ENCODE data around the gene ZDHHC14. TPM values are rescaled to one million over a fixed set of nuclear protein-coding genes. Genes with fewer than 3 reads are reported as not detected.
"Not testable (repeated sequence)": the region's sequence is repeated elsewhere in the genome, so short reads cannot be mapped to it uniquely, and the experiment has no call there.

ZDHHC14 gene
- total RNA-seq, 1 donor from 2014 or later, result 6.8 TPM

- Histone ChIP-seq H3K4me3 (ENCODE audit: low read length in 3 of 3) (no peak overlapping the region), H3K27me3 (ENCODE audit: control insufficient read depth in 3 of 3, insufficient read depth in 3 of 3, low read length in 3 of 3) (no peaks in the 10 kb centered on the region), H3K9me3 (ENCODE audit: control insufficient read depth in 3 of 3, low read length in 3 of 3) (no peaks in the 10 kb centered on the region), H3K9ac (ENCODE audit: low read depth in 1 of 3, low read length in 3 of 3) (no peak overlapping the region), H3K4me1 (ENCODE audit: control insufficient read depth in 3 of 3, insufficient read depth in 3 of 3, low read length in 3 of 3) (peaks cover 5 to 11% (median 7%) of the 10 kb centered on the region in 3 donors), H3K27ac (ENCODE audit: low read depth, low read length) (no peak overlapping the region), H3K36me3 (ENCODE audit: control insufficient read depth in 3 of 3, insufficient read depth in 3 of 3, low read length in 3 of 3) (no peaks in the 10 kb centered on the region)
These were observed 189.1 kb downstream of the ZDHHC14 start for GRCh38 chr6:157570104-157570503.

DNA sequence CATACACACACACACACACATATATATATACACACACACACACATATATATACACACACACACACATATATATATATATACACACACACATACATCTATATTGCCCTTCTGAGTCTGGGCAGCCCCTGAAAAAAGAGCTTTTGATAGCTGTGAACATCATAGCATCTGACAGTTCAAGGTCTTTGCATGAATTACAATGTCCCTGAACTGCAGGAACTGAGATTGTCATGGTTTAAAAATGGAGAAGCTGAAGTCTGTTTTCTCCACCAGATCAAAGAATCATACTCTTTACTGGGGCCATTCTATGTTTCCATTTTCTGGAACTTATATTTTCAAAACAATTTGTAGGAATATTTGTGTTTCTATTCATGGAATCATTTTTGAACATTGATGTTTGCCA is 189.8 kb downstream of the ZDHHC14 start:
- Histone ChIP-seq H3K4me3 (ENCODE audit: low read length in 3 of 3) (no peak overlapping the region), H3K9me3 (ENCODE audit: control insufficient read depth in 3 of 3, low read length in 3 of 3) (no peaks in the 10 kb centered on the region), H3K27ac (ENCODE audit: low read depth, low read length) (no peak overlapping the region), H3K36me3 (ENCODE audit: control insufficient read depth in 3 of 3, insufficient read depth in 3 of 3, low read length in 3 of 3) (no peaks in the 10 kb centered on the region), H3K4me1 (ENCODE audit: control insufficient read depth in 3 of 3, insufficient read depth in 3 of 3, low read length in 3 of 3) (peaks cover 10 to 15% (median 14%) of the 10 kb centered on the region in 3 donors), H3K9ac (ENCODE audit: low read depth in 1 of 3, low read length in 3 of 3) (no peak overlapping the region), H3K27me3 (ENCODE audit: control insufficient read depth in 3 of 3, insufficient read depth in 3 of 3, low read length in 3 of 3) (no peaks in the 10 kb centered on the region)

DNA sequence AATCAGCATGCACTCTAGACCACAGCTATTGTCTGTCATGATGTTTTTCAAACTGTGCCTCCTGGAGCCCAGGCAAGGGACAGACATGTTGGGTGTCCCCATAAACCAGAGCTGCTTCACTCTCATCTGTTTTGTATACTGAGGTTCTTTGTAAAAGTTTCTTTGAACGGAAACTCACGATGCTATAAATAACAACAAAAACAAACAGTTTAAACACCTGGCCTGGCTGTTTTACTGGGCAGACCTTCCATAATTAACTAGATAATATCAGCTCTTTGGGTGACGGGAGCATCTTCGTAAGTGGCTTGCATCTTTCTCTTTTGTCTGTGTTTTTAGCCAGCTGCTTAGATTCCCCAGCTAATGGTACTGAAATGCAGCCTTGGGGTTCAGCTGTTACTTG is 190.3 kb downstream of the ZDHHC14 start:
- Histone ChIP-seq H3K27me3 (ENCODE audit: control insufficient read depth in 3 of 3, insufficient read depth in 3 of 3, low read length in 3 of 3) (no peaks in the 10 kb centered on the region), H3K36me3 (ENCODE audit: control insufficient read depth in 3 of 3, insufficient read depth in 3 of 3, low read length in 3 of 3) (no peaks in the 10 kb centered on the region), H3K9ac (ENCODE audit: low read depth in 1 of 3, low read length in 3 of 3) (no peak overlapping the region), H3K27ac (ENCODE audit: low read depth, low read length) (no peak overlapping the region), H3K9me3 (ENCODE audit: control insufficient read depth in 3 of 3, low read length in 3 of 3) (no peaks in the 10 kb centered on the region), H3K4me1 (ENCODE audit: control insufficient read depth in 3 of 3, insufficient read depth in 3 of 3, low read length in 3 of 3) (peaks cover 10 to 15% (median 14%) of the 10 kb centered on the region in 3 donors), H3K4me3 (ENCODE audit: low read length in 3 of 3) (no peak overlapping the region)

GRCh38 chr6:157571950-157572349 is 191.0 kb downstream of the ZDHHC14 start:
- no peak overlapping the region for H3K9ac ChIP-seq (ENCODE audit: low read depth in 1 of 3, low read length in 3 of 3)
- no peak overlapping the region for H3K27ac ChIP-seq (ENCODE audit: low read depth, low read length)
- no peak overlapping the region for H3K4me3 ChIP-seq (ENCODE audit: low read length in 3 of 3)
- peaks cover 10 to 15% (median 14%) of the 10 kb centered on the region in 3 donors for H3K4me1 ChIP-seq (ENCODE audit: control insufficient read depth in 3 of 3, insufficient read depth in 3 of 3, low read length in 3 of 3)
- H3K27me3 ChIP-seq (ENCODE audit: control insufficient read depth in 3 of 3, insufficient read depth in 3 of 3, low read length in 3 of 3), result no peaks in the 10 kb centered on the region
- H3K9me3 ChIP-seq (ENCODE audit: control insufficient read depth in 3 of 3, low read length in 3 of 3), result no peaks in the 10 kb centered on the region
- no peaks in the 10 kb centered on the region for H3K36me3 ChIP-seq (ENCODE audit: control insufficient read depth in 3 of 3, insufficient read depth in 3 of 3, low read length in 3 of 3)

DNA sequence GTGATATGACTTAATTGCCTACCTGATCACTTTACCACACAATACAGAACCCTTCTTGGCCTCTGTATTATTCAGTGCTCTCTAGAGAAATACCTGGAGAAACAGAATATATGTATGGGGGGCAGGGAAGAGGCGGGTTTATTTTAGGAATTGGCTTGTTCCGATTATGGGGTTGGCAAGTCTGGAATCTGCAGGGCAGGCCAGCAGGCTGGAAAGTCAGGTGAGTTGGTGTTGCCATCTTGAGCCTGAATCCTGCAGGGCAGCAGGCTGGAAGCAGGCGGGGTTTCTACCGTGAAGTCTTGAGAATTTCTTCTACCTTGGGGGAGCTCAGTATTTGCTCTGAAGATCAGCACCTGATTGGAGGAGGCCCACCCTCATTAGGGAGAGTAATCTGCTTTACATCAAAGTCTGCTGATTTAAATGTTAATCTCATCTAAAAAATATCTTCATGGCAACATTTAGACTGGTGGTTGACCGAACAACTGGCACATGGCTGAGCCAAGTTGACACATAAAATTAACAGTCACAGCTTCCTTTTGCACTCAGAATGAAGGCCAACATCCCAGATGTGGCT is 193.9 kb downstream of the ZDHHC14 start:
- Histone ChIP-seq H3K4me3 (ENCODE audit: low read length in 3 of 3) (peak overlapping the region in 2 of 3 donors; percentile 22 to 41), H3K9me3 (ENCODE audit: control insufficient read depth in 3 of 3, low read length in 3 of 3) (no peaks in the 10 kb centered on the region), H3K27me3 (ENCODE audit: control insufficient read depth in 3 of 3, insufficient read depth in 3 of 3, low read length in 3 of 3) (no peaks in the 10 kb centered on the region), H3K9ac (ENCODE audit: low read depth in 1 of 3, low read length in 3 of 3) (peak overlapping the region in 1 of 3 donors; percentile 33), H3K36me3 (ENCODE audit: control insufficient read depth in 3 of 3, insufficient read depth in 3 of 3, low read length in 3 of 3) (no peaks in the 10 kb centered on the region), H3K4me1 (ENCODE audit: control insufficient read depth in 3 of 3, insufficient read depth in 3 of 3, low read length in 3 of 3) (peaks cover 10 to 15% (median 14%) of the 10 kb centered on the region in 3 donors), H3K27ac (ENCODE audit: low read depth, low read length) (no peak overlapping the region)

DNA sequence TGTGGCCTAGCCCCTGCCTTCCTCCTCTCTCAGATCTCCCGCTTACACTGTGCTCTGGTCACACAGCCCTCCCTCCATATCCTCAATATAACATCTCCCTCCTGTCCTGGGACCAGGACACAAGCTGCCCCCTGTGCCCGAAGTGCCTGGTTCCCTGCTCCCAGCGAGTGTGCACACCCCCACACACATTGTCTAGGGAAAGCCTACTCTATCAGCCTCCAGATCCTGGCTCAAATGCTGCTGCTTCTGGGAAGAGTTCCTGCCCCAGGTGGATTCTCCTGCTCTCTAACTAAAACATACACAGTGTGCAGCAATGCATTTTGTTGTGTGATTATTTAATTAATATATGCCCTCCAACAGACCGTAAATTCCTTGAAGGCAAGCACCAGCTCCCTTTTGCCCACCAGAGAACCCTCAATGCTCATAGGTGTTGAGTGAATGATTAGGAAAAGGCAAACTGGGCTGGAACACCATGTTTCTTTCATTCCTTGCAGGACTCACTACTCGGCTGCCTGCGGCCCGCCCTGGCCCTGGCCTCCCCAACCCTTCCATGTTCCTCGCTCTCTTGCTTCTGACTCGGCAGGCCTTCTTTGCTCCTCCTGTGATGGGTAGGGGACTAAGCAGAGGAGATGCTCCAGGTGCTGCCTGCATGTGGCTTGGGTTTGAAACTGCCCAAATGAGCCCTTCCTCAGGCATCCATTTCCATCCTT is 194.6 kb downstream of the ZDHHC14 start:
- Histone ChIP-seq H3K4me1 (ENCODE audit: control insufficient read depth in 3 of 3, insufficient read depth in 3 of 3, low read length in 3 of 3) (peaks cover 10 to 15% (median 14%) of the 10 kb centered on the region in 3 donors), H3K36me3 (ENCODE audit: control insufficient read depth in 3 of 3, insufficient read depth in 3 of 3, low read length in 3 of 3) (no peaks in the 10 kb centered on the region), H3K9ac (ENCODE audit: low read depth in 1 of 3, low read length in 3 of 3) (peak overlapping the region in 1 of 3 donors; percentile 33), H3K4me3 (ENCODE audit: low read length in 3 of 3) (no peak overlapping the region), H3K27me3 (ENCODE audit: control insufficient read depth in 3 of 3, insufficient read depth in 3 of 3, low read length in 3 of 3) (no peaks in the 10 kb centered on the region), H3K27ac (ENCODE audit: low read depth, low read length) (no peak overlapping the region), H3K9me3 (ENCODE audit: control insufficient read depth in 3 of 3, low read length in 3 of 3) (no peaks in the 10 kb centered on the region)

DNA sequence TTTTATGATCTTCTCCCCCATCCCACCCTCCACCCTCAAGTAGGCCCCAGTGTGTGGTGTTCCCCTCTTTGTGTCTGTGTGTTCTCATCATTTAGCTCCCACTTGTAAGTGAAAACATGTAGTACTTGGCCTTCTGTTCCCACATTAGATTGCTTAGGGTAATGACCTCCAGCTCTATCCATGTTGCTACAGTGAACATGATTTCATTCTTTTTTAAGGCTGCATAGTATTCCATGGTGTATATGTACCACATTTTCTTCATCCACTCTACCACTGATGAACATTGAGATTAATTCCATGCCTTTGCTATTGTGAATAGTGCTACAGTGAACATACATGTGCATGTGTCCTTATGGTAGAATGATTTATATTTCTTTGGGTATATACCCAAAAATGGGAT is 196.0 kb downstream of the ZDHHC14 start:
- not testable (repeated sequence) for H3K36me3 ChIP-seq (ENCODE audit: control insufficient read depth in 3 of 3, insufficient read depth in 3 of 3, low read length in 3 of 3); H3K4me3 ChIP-seq (ENCODE audit: low read length in 3 of 3); H3K9ac ChIP-seq (ENCODE audit: low read depth in 1 of 3, low read length in 3 of 3); H3K27ac ChIP-seq (ENCODE audit: low read depth, low read length); H3K9me3 ChIP-seq (ENCODE audit: control insufficient read depth in 3 of 3, low read length in 3 of 3); H3K27me3 ChIP-seq (ENCODE audit: control insufficient read depth in 3 of 3, insufficient read depth in 3 of 3, low read length in 3 of 3)
- peaks cover 10 to 14% (median 13%) of the 10 kb centered on the region in 3 donors for H3K4me1 ChIP-seq (ENCODE audit: control insufficient read depth in 3 of 3, insufficient read depth in 3 of 3, low read length in 3 of 3)

- not testable (repeated sequence) for H3K27ac ChIP-seq (ENCODE audit: low read depth, low read length); H3K27me3 ChIP-seq (ENCODE audit: control insufficient read depth in 3 of 3, insufficient read depth in 3 of 3, low read length in 3 of 3); H3K9ac ChIP-seq (ENCODE audit: low read depth in 1 of 3, low read length in 3 of 3); H3K36me3 ChIP-seq (ENCODE audit: control insufficient read depth in 3 of 3, insufficient read depth in 3 of 3, low read length in 3 of 3); H3K9me3 ChIP-seq (ENCODE audit: control insufficient read depth in 3 of 3, low read length in 3 of 3); H3K4me3 ChIP-seq (ENCODE audit: low read length in 3 of 3)
- H3K4me1 ChIP-seq (ENCODE audit: control insufficient read depth in 3 of 3, insufficient read depth in 3 of 3, low read length in 3 of 3), result peaks cover 10 to 14% (median 11%) of the 10 kb centered on the region in 3 donors
These were observed 197.5 kb downstream of the ZDHHC14 start for GRCh38 chr6:157578527-157578926.

GRCh38 chr6:157579467-157580031 is 198.6 kb downstream of the ZDHHC14 start:
- H3K9ac ChIP-seq (ENCODE audit: low read depth in 1 of 3, low read length in 3 of 3), result no peak overlapping the region
- no peaks in the 10 kb centered on the region for H3K36me3 ChIP-seq (ENCODE audit: control insufficient read depth in 3 of 3, insufficient read depth in 3 of 3, low read length in 3 of 3)
- no peak overlapping the region for H3K4me3 ChIP-seq (ENCODE audit: low read length in 3 of 3)
- H3K27ac ChIP-seq (ENCODE audit: low read depth, low read length), result no peak overlapping the region
- peaks cover 8 to 10% (median 10%) of the 10 kb centered on the region in 3 donors for H3K4me1 ChIP-seq (ENCODE audit: control insufficient read depth in 3 of 3, insufficient read depth in 3 of 3, low read length in 3 of 3)
- no peaks in the 10 kb centered on the region for H3K9me3 ChIP-seq (ENCODE audit: control insufficient read depth in 3 of 3, low read length in 3 of 3)
- no peaks in the 10 kb centered on the region for H3K27me3 ChIP-seq (ENCODE audit: control insufficient read depth in 3 of 3, insufficient read depth in 3 of 3, low read length in 3 of 3)

- H3K4me1 ChIP-seq (ENCODE audit: control insufficient read depth in 3 of 3, insufficient read depth in 3 of 3, low read length in 3 of 3), result no peaks in the 10 kb centered on the region
- H3K9me3 ChIP-seq (ENCODE audit: control insufficient read depth in 3 of 3, low read length in 3 of 3), result no peaks in the 10 kb centered on the region
- H3K27me3 ChIP-seq (ENCODE audit: control insufficient read depth in 3 of 3, insufficient read depth in 3 of 3, low read length in 3 of 3), result no peaks in the 10 kb centered on the region
- no peak overlapping the region for H3K9ac ChIP-seq (ENCODE audit: low read depth in 1 of 3, low read length in 3 of 3)
- H3K36me3 ChIP-seq (ENCODE audit: control insufficient read depth in 3 of 3, insufficient read depth in 3 of 3, low read length in 3 of 3), result no peaks in the 10 kb centered on the region
- no peak overlapping the region for H3K4me3 ChIP-seq (ENCODE audit: low read length in 3 of 3)
- H3K27ac ChIP-seq (ENCODE audit: low read depth, low read length), result no peak overlapping the region
These were observed 203.0 kb downstream of the ZDHHC14 start for GRCh38 chr6:157584036-157584435.

Data from skeletal muscle tissue (tissue), 4 donors.